Thymus (tissue), 11 donors: ENCODE measurements around the gene PLS1. TPM values are rescaled to one million over a fixed set of nuclear protein-coding genes. Genes with fewer than 3 reads are reported as not detected.
"Not testable (repeated sequence)": the region's sequence is repeated elsewhere in the genome, so short reads cannot be mapped to it uniquely, and the experiment has no call there.

Source experiments
- DNase-seq, 9 donors: peaks; one replicate each; pipeline ENCODE4 v3.0.0-alpha.2; 2013; ENCODE audit warnings: low spot score in 9 of 9, low read depth in 6 of 9, missing footprints in 1 of 9
- H3K27ac ChIP-seq, 2 donors: one replicate each; pipeline ENCODE4 v1.5.1; 2013; ENCODE audit warnings: control low read depth in 1 of 2, low read depth in 1 of 2, low read length in 1 of 2, mild to moderate bottlenecking in 1 of 2, moderate library complexity in 1 of 2
- H3K27me3 ChIP-seq, 2 donors: one replicate each; pipeline ENCODE4 v1.5.1; 2013; ENCODE audit warnings: low read length in 1 of 2; ENCODE audit not compliant: control insufficient read depth in 2 of 2, insufficient read depth in 1 of 2
- H3K36me3 ChIP-seq, 2 donors: one replicate each; pipeline ENCODE4 v1.5.1; 2013; ENCODE audit warnings: low read length in 1 of 2, mild to moderate bottlenecking in 1 of 2, moderate library complexity in 1 of 2; ENCODE audit not compliant: control insufficient read depth in 2 of 2, insufficient read depth in 2 of 2
- H3K4me1 ChIP-seq, 2 donors: one replicate each; pipeline ENCODE4 v1.5.1; 2013; ENCODE audit warnings: low read length in 2 of 2; ENCODE audit not compliant: control insufficient read depth in 2 of 2, insufficient read depth in 2 of 2
- H3K4me3 ChIP-seq, 2 donors: one replicate each; pipeline ENCODE4 v1.5.1; 2013; ENCODE audit warnings: low read length in 2 of 2, control low read depth in 1 of 2, mild to moderate bottlenecking in 1 of 2
- H3K9me3 ChIP-seq, 2 donors: one replicate each; pipeline ENCODE4 v1.5.1; 2013; ENCODE audit warnings: low read length in 1 of 2, mild to moderate bottlenecking in 1 of 2; ENCODE audit not compliant: control insufficient read depth in 2 of 2, insufficient read depth in 1 of 2
- WGBS: extraction: QIAGEN DNeasy Blood & Tissue Kit; methylation state at CpG from one replicate; pipeline ENCODE4 v1.1.7; 2013; 5-methylcytosine and 5-hydroxymethylcytosine counted together
- polyA plus RNA-seq: library from polyadenylated mRNA; stranded (reverse); fragments of 200-250 nt; gene quantifications from one replicate; pipeline ENCODE4 v1.2.3, GENCODE V29; 2013
- total RNA-seq: library from RNA; stranded (reverse); fragments of 120-200 nt; gene quantifications from one replicate; pipeline ENCODE4 v1.2.4, GENCODE V29; 2013
- donor health status: healthy.

The PLS1 gene
- total and polyA plus RNA-seq, 2 donors, result 2.0 to 9.2 TPM

- WGBS, result 98% methylated on average over 7 of the region's 7 CpGs
- DNase-seq, result no peak
- no peaks in the 10 kb centered on the region for H3K27me3 ChIP-seq
- H3K27ac ChIP-seq, result no peak overlapping the region
- H3K36me3 ChIP-seq, result no peaks in the 10 kb centered on the region
- H3K4me1 ChIP-seq, result no peaks in the 10 kb centered on the region
- no peak overlapping the region for H3K4me3 ChIP-seq
- H3K9me3 ChIP-seq, result no peaks in the 10 kb centered on the region
These were observed 150.5 kb downstream of the PLS1 start for GRCh38 chr3:142746646-142747045.

- H3K4me1 ChIP-seq, H3K27me3 ChIP-seq, H3K9me3 ChIP-seq, H3K27ac ChIP-seq, H3K4me3 ChIP-seq, DNase-seq, H3K36me3 ChIP-seq: not testable (repeated sequence)
- WGBS, result 97% methylated on average over 4 of the region's 4 CpGs
These were observed 154.3 kb downstream of the PLS1 start for GRCh38 chr3:142750531-142750930.

- WGBS, result 99% methylated on average over 4 of the region's 4 CpGs
- DNase-seq, H3K4me3 ChIP-seq, H3K9me3 ChIP-seq, H3K27ac ChIP-seq, H3K36me3 ChIP-seq, H3K27me3 ChIP-seq, H3K4me1 ChIP-seq: not testable (repeated sequence)
These were observed 156.4 kb downstream of the PLS1 start for GRCh38 chr3:142752605-142753004.

- H3K36me3 ChIP-seq, result no peaks in the 10 kb centered on the region
- no peak overlapping the region for H3K4me3 ChIP-seq
- 100% methylated on average over 1 of the region's 1 CpG for WGBS
These were observed 158.3 kb downstream of the PLS1 start for GRCh38 chr3:142754494-142754893.

More at GRCh38 chr3:142754494-142754893, 158.3 kb downstream of the PLS1 start:
- Histone ChIP-seq H3K27me3 (no peaks in the 10 kb centered on the region), H3K9me3 (no peaks in the 10 kb centered on the region), H3K4me1 (no peaks in the 10 kb centered on the region), H3K27ac (no peak overlapping the region)
- no peak for DNase-seq

Other genes with a start within 250 kb of the PLS1 start
- 27.3 TPM for gene XRN1, start 148.4 kb upstream of the PLS1 start, total RNA-seq
- gene XRN1, start 148.4 kb upstream of the PLS1 start, polyA plus RNA-seq, result 12.2 TPM
- 23.9 TPM for gene ATR, start 17.7 kb upstream of the PLS1 start, total RNA-seq
- 50.8 TPM for gene ATR, start 17.7 kb upstream of the PLS1 start, polyA plus RNA-seq
- 3.1 TPM for gene TRPC1, start 127.6 kb downstream of the PLS1 start, total RNA-seq
- 7.1 TPM for gene TRPC1, start 127.6 kb downstream of the PLS1 start, polyA plus RNA-seq